Measurements from ENCODE around the gene NAA10.

NAA10 gene

GRCh38 chrX:153882557-153882956 is 52.3 kb downstream of the NAA10 start:
- no peak for DNase-seq

DNA sequence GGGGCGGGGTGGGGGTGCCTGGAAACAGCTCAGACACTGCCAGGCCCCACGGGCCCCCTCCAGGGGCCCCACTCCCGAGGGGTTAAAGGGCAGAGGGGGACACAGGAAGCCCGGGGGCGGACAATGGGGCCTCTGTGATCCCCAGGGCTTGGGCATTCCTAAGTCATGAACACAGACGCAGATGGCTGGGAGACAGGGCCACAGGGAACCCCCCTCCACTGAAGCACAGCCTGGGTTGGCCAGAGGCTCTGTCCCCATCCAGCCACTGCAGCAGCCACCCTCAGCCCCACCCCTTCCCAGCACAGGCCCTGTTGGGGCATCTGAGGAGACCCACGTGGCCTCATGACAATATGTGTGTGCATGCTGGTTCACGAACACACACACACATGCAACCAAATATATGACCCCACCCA is 52.7 kb downstream of the NAA10 start:
- no peak for DNase-seq

DNA sequence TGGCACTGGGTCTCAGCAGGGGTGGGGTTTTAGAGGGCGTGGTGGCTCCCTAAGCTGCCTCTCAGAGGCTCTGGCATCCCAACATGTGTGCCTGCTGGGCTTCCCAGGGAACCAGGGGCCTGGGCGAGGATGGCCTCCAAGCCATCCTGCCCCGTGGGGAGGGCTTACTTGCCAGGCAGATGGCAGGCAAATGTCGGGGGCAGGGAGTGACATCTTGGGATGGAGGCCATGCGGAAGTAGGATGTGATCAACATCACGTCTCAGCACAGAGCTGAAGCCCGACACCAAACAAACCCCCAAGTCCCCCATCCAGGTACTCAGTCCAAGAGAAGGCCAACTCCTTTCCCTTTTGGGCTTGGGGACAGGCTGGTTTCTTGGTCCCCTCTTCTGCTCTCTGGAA is 53.6 kb downstream of the NAA10 start:
- no peak for DNase-seq

GRCh38 chrX:153880440-153880815 is 54.4 kb downstream of the NAA10 start:
- DNase-seq, result no peak

DNA sequence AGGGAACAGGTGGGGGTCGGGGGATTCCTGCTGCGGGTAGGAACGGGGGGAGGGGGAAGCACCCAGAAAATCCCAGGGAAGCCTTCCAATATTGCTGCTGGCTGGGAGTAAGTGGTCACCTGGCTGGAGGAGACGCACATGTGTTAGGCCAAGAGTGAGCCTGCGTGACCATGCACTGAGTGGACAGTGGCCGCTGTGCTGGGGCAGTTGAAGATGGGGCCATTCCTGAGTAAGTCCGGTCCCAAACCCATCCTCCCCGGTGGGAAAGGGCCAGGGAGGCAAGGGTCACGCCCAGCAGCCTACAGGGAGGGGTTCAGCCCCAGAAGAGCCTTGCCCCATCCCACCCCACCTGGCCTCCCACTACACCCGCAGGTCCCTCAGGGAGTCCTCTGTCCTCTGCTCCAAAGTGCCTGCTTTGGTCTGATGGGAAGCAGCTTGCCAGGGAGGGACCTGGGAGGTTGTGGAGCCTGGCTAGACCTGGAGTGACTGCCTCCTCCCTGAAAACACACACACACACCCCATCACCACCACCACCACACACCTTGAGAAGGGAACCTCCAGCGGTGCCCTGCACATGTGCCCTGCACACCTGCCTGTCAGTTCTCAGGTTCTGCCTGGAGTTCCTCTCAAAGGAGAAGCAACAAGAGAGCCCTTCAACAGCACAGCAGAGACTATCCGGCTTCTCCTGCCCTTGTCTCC is 54.9 kb downstream of the NAA10 start:
- DNase-seq, result no peak
